Measurements from ENCODE around the gene PCSK5.

The PCSK5 gene

GRCh38 chr9:76333388-76333787, 442.9 kb downstream of the PCSK5 start:
- Histone ChIP-seq H3K9me2 (replicated peaks; ENCODE audit: insufficient read depth, low read length) (no peaks in the 10 kb centered on the region), H2AFZ (ENCODE audit: low read length) (no peak overlapping the region), H3K9ac (ENCODE audit: low read length) (no peak overlapping the region), H3K4me3 (ENCODE audit: low read length) (no peak overlapping the region), H3K4me1 (ENCODE audit: low read length) (no peaks in the 10 kb centered on the region), H4K20me1 (ENCODE audit: insufficient read depth, low read length) (no peaks in the 10 kb centered on the region), H3F3A (ENCODE audit: insufficient read depth, low read length) (no peaks in the 10 kb centered on the region), H3K27ac (ENCODE audit: low read length) (no peak overlapping the region), H3K27me3 (replicated peaks; ENCODE audit: insufficient read depth, low read length) (no peaks in the 10 kb centered on the region), H3K9me3 (replicated peaks; ENCODE audit: insufficient read depth, low read length) (no peaks in the 10 kb centered on the region), H3K79me2 (ENCODE audit: low read length) (no peaks in the 10 kb centered on the region), H3K36me3 (replicated peaks; ENCODE audit: insufficient read depth, low read length) (no peaks in the 10 kb centered on the region), H3K4me2 (ENCODE audit: low read depth, low read length) (no peak overlapping the region)
- TF ChIP-seq EZH2 (optimal IDR thresholded peaks at IDR 0.05; ENCODE audit: low read depth, low read length) (no peak), EZH2phosphoT487 (IDR thresholded peaks at IDR 0.05; ENCODE audit: low read length) (no peak)
- DNase-seq, result no peak

- no peak overlapping the region for H2AFZ ChIP-seq (ENCODE audit: low read length)
- no peak overlapping the region for H3K9ac ChIP-seq (ENCODE audit: low read length)
- H3K27ac ChIP-seq (ENCODE audit: low read length), result no peak overlapping the region
- TF ChIP-seq EZH2phosphoT487 (IDR thresholded peaks at IDR 0.05; ENCODE audit: low read length), result no peak
- no peak for TF ChIP-seq CTCF (IDR thresholded peaks at IDR 0.05; ENCODE audit: low read length)
- TF ChIP-seq EZH2 (optimal IDR thresholded peaks at IDR 0.05; ENCODE audit: low read depth, low read length), result no peak
- no peaks in the 10 kb centered on the region for H4K20me1 ChIP-seq (ENCODE audit: insufficient read depth, low read length)
- H3K79me2 ChIP-seq (ENCODE audit: low read length), result no peaks in the 10 kb centered on the region
- H3K4me1 ChIP-seq (ENCODE audit: low read length), result no peaks in the 10 kb centered on the region
- no peak overlapping the region for H3K4me2 ChIP-seq (ENCODE audit: low read depth, low read length)
- H3K27me3 ChIP-seq (replicated peaks; ENCODE audit: insufficient read depth, low read length), result no peaks in the 10 kb centered on the region
- H3K9me2 ChIP-seq (replicated peaks; ENCODE audit: insufficient read depth, low read length), result no peaks in the 10 kb centered on the region
- no peaks in the 10 kb centered on the region for H3K36me3 ChIP-seq (replicated peaks; ENCODE audit: insufficient read depth, low read length)
- no peaks in the 10 kb centered on the region for H3K9me3 ChIP-seq (replicated peaks; ENCODE audit: insufficient read depth, low read length)
- H3F3A ChIP-seq (ENCODE audit: insufficient read depth, low read length), result no peaks in the 10 kb centered on the region
- H3K4me3 ChIP-seq (ENCODE audit: low read length), result no peak overlapping the region
- no peak for DNase-seq
Observed at GRCh38 chr9:76333964-76334363, 443.5 kb downstream of the PCSK5 start.

- no peaks in the 10 kb centered on the region for H3K27me3 ChIP-seq (replicated peaks; ENCODE audit: insufficient read depth, low read length)
- DNase-seq, result no peak
Observed at GRCh38 chr9:76336027-76336426, 445.6 kb downstream of the PCSK5 start.

More at GRCh38 chr9:76336027-76336426, 445.6 kb downstream of the PCSK5 start:
- Histone ChIP-seq H3K79me2 (ENCODE audit: low read length) (no peaks in the 10 kb centered on the region), H3K36me3 (replicated peaks; ENCODE audit: insufficient read depth, low read length) (no peaks in the 10 kb centered on the region), H3K9me2 (replicated peaks; ENCODE audit: insufficient read depth, low read length) (no peaks in the 10 kb centered on the region), H3K9ac (ENCODE audit: low read length) (no peak overlapping the region), H2AFZ (ENCODE audit: low read length) (no peak overlapping the region), H3K4me1 (ENCODE audit: low read length) (no peaks in the 10 kb centered on the region), H3F3A (ENCODE audit: insufficient read depth, low read length) (no peaks in the 10 kb centered on the region), H3K4me3 (ENCODE audit: low read length) (no peak overlapping the region), H3K4me2 (ENCODE audit: low read depth, low read length) (no peak overlapping the region), H3K9me3 (replicated peaks; ENCODE audit: insufficient read depth, low read length) (no peaks in the 10 kb centered on the region), H3K27ac (ENCODE audit: low read length) (no peak overlapping the region), H4K20me1 (ENCODE audit: insufficient read depth, low read length) (no peaks in the 10 kb centered on the region)
- TF ChIP-seq EZH2phosphoT487 (IDR thresholded peaks at IDR 0.05; ENCODE audit: low read length), result no peak
- TF ChIP-seq EZH2 (optimal IDR thresholded peaks at IDR 0.05; ENCODE audit: low read depth, low read length), result no peak
- no peak for TF ChIP-seq CTCF (IDR thresholded peaks at IDR 0.05; ENCODE audit: low read length)
